ENCODE results near the gene NHLRC2. TPM values are rescaled to one million over a fixed set of nuclear protein-coding genes. Genes with fewer than 3 reads are reported as not detected.

Gene NHLRC2
- total and polyA plus RNA-seq, 2 donors (not counting 3 experiments of a cell fraction or from before 2014, with no cell fraction given), result 5.2 to 28.2 TPM

- Histone ChIP-seq H3K4me2 (ENCODE audit: insufficient read depth, low read length) (no peak overlapping the region), H3K79me2 (ENCODE audit: control insufficient read depth, insufficient read depth, low read length) (no peaks in the 10 kb centered on the region), H3K27ac (ENCODE audit: insufficient read depth, low read depth, low read length) (no peak overlapping the region), H3K36me3 (ENCODE audit: control insufficient read depth in 2 of 2, extremely low read depth in 1 of 2, insufficient read depth in 2 of 2, low read length in 2 of 2) (no peaks in the 10 kb centered on the region), H2AFZ (ENCODE audit: low read depth, low read length) (no peak overlapping the region), H3K27me3 (ENCODE audit: control insufficient read depth in 2 of 2, insufficient read depth in 2 of 2, low read length in 2 of 2) (no peaks in the 10 kb centered on the region), H3K4me3 (replicated peaks in 1 of 3; ENCODE audit: insufficient read depth in 1 of 3, low read depth in 1 of 3, low read length in 3 of 3) (no peak overlapping the region), H3K9ac (replicated peaks; ENCODE audit: extremely low read depth, insufficient read depth, low read length) (no peak overlapping the region), H3K9me3 (replicated peaks; ENCODE audit: control insufficient read depth, insufficient read depth, low read length) (no peaks in the 10 kb centered on the region), H3K4me1 (ENCODE audit: control insufficient read depth, extremely low read depth, insufficient read depth, low read length) (no peaks in the 10 kb centered on the region), H4K20me1 (replicated peaks; ENCODE audit: control insufficient read depth, extremely low read depth, insufficient read depth, low read length) (no peaks in the 10 kb centered on the region), H3K9me1 (replicated peaks; ENCODE audit: control insufficient read depth, extremely low read depth, insufficient read depth, low read length) (no peaks in the 10 kb centered on the region)
- no TSS peak for BruUV-seq (replicated peaks)
- ChIA-PET CTCF (no interaction called here), POLR2A (no interaction called here)
- FAIRE-seq (no peak), DNase-seq (ENCODE audit: low read depth, low spot score) (peak; percentile 12)
- intact Hi-C loops (cut with micrococcal nuclease), result no loop called here
- TF ChIP-seq POLR2AphosphoS5 (IDR thresholded peaks at IDR 0.05; ENCODE audit: insufficient read depth, low read depth, low read length) (no peak), MYC (IDR thresholded peaks at IDR 0.05; ENCODE audit: low read depth, low read length) (no peak), FOS (IDR thresholded peaks at IDR 0.05; ENCODE audit: borderline replicate concordance, insufficient read depth, low read length) (no peak), JUN (IDR thresholded peaks at IDR 0.05; ENCODE audit: borderline replicate concordance, insufficient read depth, insufficient read length, low read depth) (no peak), CTCF (IDR thresholded peaks at IDR 0.05; ENCODE audit: extremely low read depth in 1 of 2, insufficient read depth in 1 of 2, low read depth in 1 of 2, low read length in 2 of 2) (no peak), GATA2 (IDR thresholded peaks at IDR 0.05; ENCODE audit: insufficient read depth, insufficient read length, low read depth, low read length) (no peak), EZH2 (IDR thresholded peaks at IDR 0.05; ENCODE audit: borderline replicate concordance, low read depth, low read length, severe bottlenecking) (no peak), POLR2A (IDR thresholded peaks at IDR 0.05; ENCODE audit: low read depth, low read length) (no peak), MAX (IDR thresholded peaks at IDR 0.05; ENCODE audit: insufficient read depth, insufficient read length) (no peak)
- dilution Hi-C loops (cut with MboI; ENCODE audit: extremely low pct_ligation_motif_present, low sequenced_read_pairs), result no loop called here
Observed at GRCh38 chr10:113957013-113957412, 102.6 kb downstream of the NHLRC2 start.

Measured in endothelial cell of umbilical vein (primary cell).